GM13977 (cell line): ENCODE data around the gene DENR.

Experiments used
- DNase-seq: peaks from one replicate; pipeline ENCODE4 v3.0.0; 2012; ENCODE audit warnings: low spot score
- in situ Hi-C: fragments of 300-500 bp; cut with MboI; formaldehyde crosslinking; loops from one replicate; pipeline ENCODE4 v1.12.0; 2022; ENCODE audit warnings: low sequenced_read_pairs, low pct_unique_long_range_greater_than_20kb, mixed read lengths, inconsistent platforms; ENCODE audit not compliant: unreplicated experiment
- TF ChIP-seq, protein P1 (sequence below): IDR thresholded peaks from 2 replicates; pipeline ENCODE4 v1.5.1; 2012; ENCODE audit warnings: mild to moderate bottlenecking, control low read depth; ENCODE audit not compliant: insufficient read depth; ENCODE audit errors: extremely low read depth, missing control alignments

DENR gene

DNA sequence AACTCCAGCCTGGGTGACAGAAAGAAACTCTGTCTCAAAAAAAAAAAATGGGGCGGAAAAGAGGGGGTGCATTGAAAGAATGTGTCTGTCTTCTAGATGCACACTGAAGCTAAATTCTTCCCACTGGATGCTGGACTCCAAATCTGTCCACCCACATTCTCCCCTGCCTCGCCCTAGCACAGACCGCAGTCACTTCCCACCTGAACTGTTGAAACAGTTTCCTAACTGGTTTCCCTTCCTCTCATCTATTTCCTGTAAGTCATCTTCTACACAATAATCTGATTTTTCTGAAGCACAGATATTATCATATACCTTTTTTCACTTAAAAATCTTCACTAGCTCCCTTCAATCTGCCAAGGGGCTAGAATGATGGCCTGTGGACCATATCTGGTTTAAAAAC is 20.5 kb upstream of the DENR start:
- DNase-seq = no peak
- in situ Hi-C loops = no loop called here
- TF ChIP-seq, protein P1, sequence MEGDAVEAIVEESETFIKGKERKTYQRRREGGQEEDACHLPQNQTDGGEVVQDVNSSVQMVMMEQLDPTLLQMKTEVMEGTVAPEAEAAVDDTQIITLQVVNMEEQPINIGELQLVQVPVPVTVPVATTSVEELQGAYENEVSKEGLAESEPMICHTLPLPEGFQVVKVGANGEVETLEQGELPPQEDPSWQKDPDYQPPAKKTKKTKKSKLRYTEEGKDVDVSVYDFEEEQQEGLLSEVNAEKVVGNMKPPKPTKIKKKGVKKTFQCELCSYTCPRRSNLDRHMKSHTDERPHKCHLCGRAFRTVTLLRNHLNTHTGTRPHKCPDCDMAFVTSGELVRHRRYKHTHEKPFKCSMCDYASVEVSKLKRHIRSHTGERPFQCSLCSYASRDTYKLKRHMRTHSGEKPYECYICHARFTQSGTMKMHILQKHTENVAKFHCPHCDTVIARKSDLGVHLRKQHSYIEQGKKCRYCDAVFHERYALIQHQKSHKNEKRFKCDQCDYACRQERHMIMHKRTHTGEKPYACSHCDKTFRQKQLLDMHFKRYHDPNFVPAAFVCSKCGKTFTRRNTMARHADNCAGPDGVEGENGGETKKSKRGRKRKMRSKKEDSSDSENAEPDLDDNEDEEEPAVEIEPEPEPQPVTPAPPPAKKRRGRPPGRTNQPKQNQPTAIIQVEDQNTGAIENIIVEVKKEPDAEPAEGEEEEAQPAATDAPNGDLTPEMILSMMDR = no peak

DNA sequence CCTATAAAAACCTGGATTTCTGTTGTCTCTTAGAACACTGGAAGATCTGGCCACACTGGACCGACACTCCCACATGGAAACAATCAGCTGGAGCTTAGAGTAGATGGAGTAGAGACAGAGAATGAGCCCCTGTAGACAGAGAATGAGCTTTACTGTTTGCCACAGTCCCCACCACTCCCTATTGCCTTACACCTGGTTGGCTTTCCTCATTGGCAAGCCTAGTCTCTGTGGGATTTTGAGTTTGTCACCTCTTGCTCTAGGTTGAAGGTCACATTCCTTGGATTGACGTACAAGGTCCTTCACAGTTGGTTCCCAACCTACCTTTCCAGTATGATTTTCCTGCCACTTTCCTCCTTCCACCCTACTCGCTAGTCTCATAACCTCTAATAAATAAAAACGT is 20.0 kb upstream of the DENR start:
- no peak for DNase-seq
- TF ChIP-seq, protein P1 = no peak
- in situ Hi-C loops = no loop called here

DNA sequence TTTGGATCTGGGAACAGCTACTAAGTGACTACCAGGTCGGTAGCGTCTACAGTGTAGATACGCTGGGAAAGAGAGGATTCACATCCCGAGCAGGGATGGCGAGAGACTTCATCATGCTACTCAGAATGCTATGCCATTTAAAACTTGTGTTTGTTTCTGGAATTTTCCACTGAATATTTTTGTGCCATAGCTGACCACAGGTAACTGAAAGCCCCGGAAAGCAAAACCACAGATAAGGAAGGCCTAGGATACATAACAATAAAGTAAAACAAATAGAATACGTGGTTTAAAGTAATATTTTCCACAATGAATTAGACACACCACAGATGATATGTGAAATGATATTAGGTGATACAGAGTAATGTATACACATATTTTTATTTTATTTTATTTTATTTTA is 14.1 kb upstream of the DENR start:
- TF ChIP-seq, protein P1 = no peak
- DNase-seq = no peak
- in situ Hi-C loops = no loop called here

DNA sequence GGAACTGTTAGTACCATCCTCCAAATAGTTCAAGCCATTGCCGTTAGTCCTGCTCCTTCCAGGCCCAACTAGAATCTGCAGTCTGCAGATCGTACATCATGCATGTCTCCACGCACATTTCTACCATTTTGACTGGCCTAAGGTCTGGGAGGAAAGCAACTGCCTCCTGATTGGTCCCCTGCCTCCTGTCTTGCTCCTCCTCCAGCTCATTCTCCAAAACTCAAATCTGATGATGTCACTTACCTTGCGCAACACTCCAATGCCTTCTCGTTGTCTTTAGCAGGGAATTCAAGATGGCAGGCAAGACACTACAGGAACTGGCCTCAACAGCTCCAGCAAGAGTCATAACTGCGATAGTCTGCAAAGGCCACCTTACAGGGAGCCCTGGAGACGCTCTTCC is 12.3 kb upstream of the DENR start:
- in situ Hi-C loops = no loop called here
- TF ChIP-seq, protein P1 = no peak
- no peak for DNase-seq

DNA sequence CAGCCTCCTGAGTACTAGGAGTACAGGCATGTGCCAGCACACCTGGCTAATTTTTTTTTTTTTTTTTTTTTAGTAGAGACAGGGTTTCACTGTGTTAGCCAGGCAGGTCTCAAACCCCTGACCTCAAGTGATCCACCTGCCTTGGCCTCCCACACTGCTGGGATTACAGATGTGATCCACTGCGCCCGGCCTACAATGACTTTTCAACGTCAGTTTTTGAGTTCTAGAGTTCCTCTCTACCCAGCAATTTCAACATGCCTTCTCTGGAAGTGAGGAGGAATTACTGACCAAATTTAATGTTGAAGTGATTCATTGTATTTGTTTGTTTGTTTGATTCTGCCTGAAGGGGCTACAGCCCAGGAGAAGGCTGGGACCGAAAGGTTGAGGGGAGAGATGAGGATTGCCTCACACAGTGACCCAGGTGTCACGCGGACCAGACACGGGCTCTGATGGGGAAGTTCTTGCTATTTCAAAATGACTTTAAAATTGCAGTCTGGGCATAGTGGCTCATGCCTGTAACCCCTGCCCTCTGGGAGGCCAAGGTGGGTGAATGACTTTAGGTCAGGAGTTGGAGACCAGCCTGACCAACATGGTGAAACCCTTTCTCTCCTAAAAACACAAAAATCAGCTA is 8.6 kb upstream of the DENR start:
- no peak for DNase-seq
- in situ Hi-C loops = no loop called here
- TF ChIP-seq, protein P1 = no peak

DNA sequence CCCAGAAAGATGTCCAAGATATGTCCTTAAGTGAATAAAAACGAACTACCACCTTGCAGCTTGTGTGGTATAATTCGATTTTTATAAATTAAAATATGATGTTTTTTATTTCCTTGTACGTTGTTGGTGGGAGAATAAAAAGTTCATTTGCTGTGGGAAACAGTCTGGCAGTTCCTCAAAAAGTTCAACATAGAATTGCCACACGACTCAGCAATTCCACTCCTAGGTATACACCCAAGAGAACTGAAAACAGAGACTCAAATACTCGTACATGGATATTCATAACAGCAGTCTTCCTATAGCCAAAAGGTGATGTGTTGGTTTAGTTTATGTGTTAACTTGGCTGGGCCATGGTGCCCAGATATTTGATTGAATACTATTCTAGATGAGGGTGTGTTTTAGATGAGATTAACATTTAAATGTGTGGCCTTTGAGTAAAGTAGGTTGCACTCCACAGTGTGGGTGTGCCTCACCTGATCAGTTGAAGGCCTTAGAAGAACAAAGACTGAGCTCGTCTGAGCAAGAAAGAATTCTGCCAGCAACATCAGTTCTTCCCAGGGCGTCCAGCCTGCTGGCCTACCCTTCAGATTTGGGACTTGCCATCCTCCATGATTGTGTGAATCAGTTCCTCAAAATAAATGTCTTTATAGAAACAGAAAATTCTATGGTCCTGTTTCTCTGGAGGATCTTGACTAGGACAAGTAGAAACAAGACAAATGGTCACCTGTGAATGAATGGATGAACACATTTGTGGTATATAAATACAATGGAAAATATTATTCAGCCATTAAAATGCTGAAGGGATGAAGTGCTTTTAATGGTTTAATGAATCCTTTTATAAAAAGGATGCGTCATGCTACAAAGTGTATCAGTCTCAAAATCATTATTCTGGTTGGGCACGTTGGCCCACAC is 5.1 kb upstream of the DENR start:
- TF ChIP-seq, protein P1 = no peak
- no peak for DNase-seq
- in situ Hi-C loops = no loop called here
